Femur (tissue), 1 donor: ENCODE data around the gene VCL.

ENCODE experiments used
- DNase-seq: peaks from one replicate; pipeline ENCODE4 v3.0.0-alpha.2; 2017

VCL gene

DNA sequence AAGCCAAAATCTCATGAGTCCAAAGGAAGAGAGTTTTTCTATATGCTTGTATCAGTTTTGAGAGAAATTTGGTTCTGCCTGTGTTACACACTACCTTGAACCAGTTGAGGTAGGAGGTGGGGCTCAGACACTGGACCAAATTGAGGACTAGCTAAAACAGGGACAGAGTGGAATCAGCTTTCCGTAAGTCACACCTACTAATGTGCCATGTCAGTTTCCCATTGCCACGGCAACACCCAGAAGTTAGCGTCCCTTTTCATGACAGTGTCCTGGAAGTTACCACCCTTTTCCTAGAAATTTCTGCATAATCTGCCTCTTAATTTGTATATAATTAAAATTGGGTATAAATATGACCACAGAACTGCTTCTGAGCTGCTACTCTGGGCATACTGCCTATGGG lies 162.1 kb downstream of the VCL start:
- no peak for DNase-seq

- no peak for DNase-seq
These were observed 165.6 kb downstream of the VCL start for GRCh38 chr10:74163319-74164068.

GRCh38 chr10:74164716-74165529 lies 167.0 kb downstream of the VCL start:
- DNase-seq: no peak

GRCh38 chr10:74165530-74165901 lies 167.6 kb downstream of the VCL start:
- no peak for DNase-seq

DNA sequence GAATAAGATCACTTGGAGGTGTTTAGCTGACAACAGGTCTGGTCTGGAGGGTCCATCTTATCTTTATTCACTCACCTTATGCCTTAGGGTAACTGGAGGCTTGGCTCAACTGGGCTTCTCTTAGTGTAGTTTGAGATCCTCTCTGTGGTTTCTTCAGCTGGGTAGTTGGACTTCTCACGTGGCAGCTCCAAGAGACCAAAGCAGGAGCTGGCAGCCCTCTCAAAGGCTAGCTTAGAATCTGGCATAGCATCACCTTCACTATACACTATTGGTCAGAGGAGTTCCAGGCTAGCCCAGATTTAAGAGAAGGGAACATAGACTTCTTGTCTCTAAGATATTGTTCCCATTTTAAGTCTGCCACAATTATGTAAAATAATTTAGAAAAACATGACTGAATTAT lies 169.5 kb downstream of the VCL start:
- DNase-seq: no peak
